Type B pancreatic cell (in vitro differentiated cells): ENCODE results near the gene GALNS. TPM values are rescaled to one million over a fixed set of nuclear protein-coding genes. Genes with fewer than 3 reads are reported as not detected.

Experiments used
- DNase-seq: peaks from one replicate; pipeline ENCODE4 v3.0.0; 2021; ENCODE audit warnings: mixed read lengths; ENCODE audit not compliant: unreplicated experiment; ENCODE audit errors: extremely low spot score
- H3K27ac Mint-ChIP-seq: 2 replicates; pipeline ENCODE4 v1.8.0; 2021; ENCODE audit warnings: mild to moderate bottlenecking, mixed read lengths
- H3K27me3 Mint-ChIP-seq: 2 replicates; pipeline ENCODE4 v1.8.0; 2021; ENCODE audit warnings: mixed read lengths
- H3K36me3 Mint-ChIP-seq: 2 replicates; pipeline ENCODE4 v1.8.0; 2021; ENCODE audit warnings: mixed read lengths
- H3K4me1 Mint-ChIP-seq: one replicate; pipeline ENCODE4 v1.8.0; 2021; ENCODE audit warnings: mixed read lengths; ENCODE audit not compliant: unreplicated experiment
- H3K4me3 Mint-ChIP-seq: 2 replicates; pipeline ENCODE4 v1.8.0; 2021; ENCODE audit warnings: mild to moderate bottlenecking, mixed read lengths
- H3K9me3 Mint-ChIP-seq: 2 replicates; pipeline ENCODE4 v1.8.0; 2021; ENCODE audit warnings: mixed read lengths
- CTCF ChIP-seq: fragments of 200-600 bp; sonication (generic); conservative IDR thresholded peaks from 2 replicates; pipeline ENCODE4 v1.5.0; 2021; ENCODE audit warnings: antibody characterized with exemption, mild to moderate bottlenecking
- total RNA-seq: library from RNA; stranded (reverse); gene quantifications from 2 replicates; pipeline ENCODE4 v1.2.1, GENCODE V29; 2021; ENCODE audit warnings: low replicate concordance

Gene GALNS
- total RNA-seq, 1 donor from 2014 or later: 30.2 TPM

GRCh38 chr16:88869673-88869980, 12.9 kb upstream of the GALNS start:
- no peak for DNase-seq
- no peaks in the 10 kb centered on the region for H3K9me3 Mint-ChIP-seq
- H3K27me3 Mint-ChIP-seq: no peaks in the 10 kb centered on the region
- H3K4me1 Mint-ChIP-seq: no peaks in the 10 kb centered on the region
- H3K4me3 Mint-ChIP-seq: no peak overlapping the region
- no peak for TF ChIP-seq CTCF
- H3K36me3 Mint-ChIP-seq: no peaks in the 10 kb centered on the region
- no peak overlapping the region for H3K27ac Mint-ChIP-seq

GRCh38 chr16:88868974-88869672, 12.4 kb upstream of the GALNS start:
- no peaks in the 10 kb centered on the region for H3K36me3 Mint-ChIP-seq
- TF ChIP-seq CTCF: no peak
- H3K27ac Mint-ChIP-seq: no peak overlapping the region
- no peaks in the 10 kb centered on the region for H3K27me3 Mint-ChIP-seq
- H3K4me1 Mint-ChIP-seq: no peaks in the 10 kb centered on the region
- H3K9me3 Mint-ChIP-seq: no peaks in the 10 kb centered on the region
- H3K4me3 Mint-ChIP-seq: no peak overlapping the region
- DNase-seq: no peak

DNA sequence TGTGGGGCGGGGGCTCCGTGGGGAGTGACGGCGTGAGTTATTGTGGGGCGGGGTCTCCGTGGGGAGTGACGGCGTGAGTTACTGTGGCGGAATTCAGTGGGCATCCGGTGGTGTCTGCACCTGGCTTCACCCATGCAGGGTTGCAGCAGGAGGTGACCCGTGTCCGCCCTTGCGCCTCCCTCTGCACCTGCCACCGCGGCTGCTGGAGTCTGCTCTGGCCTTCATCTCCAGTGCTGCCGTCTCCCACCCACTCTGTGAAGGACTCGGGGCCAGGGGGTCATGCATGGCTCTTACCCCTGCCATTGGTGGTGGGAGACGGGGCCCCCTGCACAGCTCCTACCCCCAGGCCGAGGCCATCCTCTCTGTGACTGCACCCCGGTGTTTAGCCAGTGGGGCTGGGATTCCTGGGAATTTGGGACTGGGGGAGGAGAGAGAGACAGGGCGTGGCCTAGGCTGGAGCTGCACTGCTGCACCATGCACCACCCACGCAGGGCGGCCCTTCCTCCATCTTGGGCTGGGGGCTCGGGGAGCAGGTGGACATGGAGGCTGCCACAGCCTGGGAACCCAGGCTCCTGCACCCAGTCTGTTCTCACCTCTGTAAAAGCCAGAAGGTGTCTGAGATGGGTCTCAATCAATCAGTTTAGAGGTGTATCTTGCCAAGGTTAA, 11.0 kb upstream of the GALNS start:
- no peaks in the 10 kb centered on the region for H3K4me1 Mint-ChIP-seq
- H3K27ac Mint-ChIP-seq: no peak overlapping the region
- H3K27me3 Mint-ChIP-seq: no peaks in the 10 kb centered on the region
- no peaks in the 10 kb centered on the region for H3K9me3 Mint-ChIP-seq
- H3K36me3 Mint-ChIP-seq: no peaks in the 10 kb centered on the region
- no peak for DNase-seq
- TF ChIP-seq CTCF: no peak
- no peak overlapping the region for H3K4me3 Mint-ChIP-seq

DNA sequence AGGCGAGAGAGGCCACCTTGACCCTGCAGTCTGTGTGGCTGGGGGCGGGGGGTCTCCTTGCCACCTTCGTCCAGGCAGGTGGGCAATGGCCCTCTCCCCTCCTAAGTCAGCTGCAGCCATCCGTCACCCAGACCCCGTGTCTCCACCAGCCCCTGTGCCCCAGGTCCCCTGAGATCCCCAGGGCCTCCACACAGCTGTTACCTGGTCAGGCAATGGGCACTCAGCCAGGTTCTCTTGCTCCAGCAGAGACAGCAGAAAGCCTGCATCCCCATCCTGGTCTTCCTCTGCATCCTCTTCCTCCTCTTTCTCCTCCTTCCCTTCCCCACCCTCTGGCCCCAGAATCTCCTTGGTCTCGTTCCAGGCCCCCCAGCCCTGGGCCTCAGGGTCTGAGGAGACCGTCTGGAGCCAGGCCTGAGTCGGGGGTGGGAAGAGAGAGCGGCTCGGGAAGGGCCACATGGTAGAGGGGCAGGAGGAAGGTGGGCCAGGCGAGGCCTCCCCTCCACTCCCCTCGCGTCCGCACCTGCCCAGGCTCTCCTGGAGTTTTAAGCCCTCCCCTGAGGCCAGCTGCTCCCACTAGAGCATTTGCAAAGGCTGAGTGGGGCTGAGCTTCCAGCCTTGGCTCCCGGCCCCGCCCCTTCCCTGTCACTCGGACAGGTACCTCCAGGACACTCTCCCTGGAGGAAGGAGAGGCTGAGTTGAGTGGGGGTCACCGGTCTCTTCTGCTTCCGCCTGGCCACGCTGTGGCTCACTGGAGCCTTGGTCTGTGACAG, 9.6 kb upstream of the GALNS start, which contains the start of gene PABPN1L:
Gene PABPN1L (minus strand): TSS at position 510 of the 770 bp plus-strand sequence. CDS start 54 bp downstream, at position 456.
- DNase-seq: no peak
- Mint-ChIP-seq H3K27me3 (no peaks in the 10 kb centered on the region), H3K36me3 (no peaks in the 10 kb centered on the region), H3K4me3 (no peak within 1 kb of the TSS), H3K4me1 (no peaks in the 10 kb centered on the region), H3K9me3 (no peaks in the 10 kb centered on the region), H3K27ac (no peak within 1 kb of the TSS)
- no peak for TF ChIP-seq CTCF

DNA sequence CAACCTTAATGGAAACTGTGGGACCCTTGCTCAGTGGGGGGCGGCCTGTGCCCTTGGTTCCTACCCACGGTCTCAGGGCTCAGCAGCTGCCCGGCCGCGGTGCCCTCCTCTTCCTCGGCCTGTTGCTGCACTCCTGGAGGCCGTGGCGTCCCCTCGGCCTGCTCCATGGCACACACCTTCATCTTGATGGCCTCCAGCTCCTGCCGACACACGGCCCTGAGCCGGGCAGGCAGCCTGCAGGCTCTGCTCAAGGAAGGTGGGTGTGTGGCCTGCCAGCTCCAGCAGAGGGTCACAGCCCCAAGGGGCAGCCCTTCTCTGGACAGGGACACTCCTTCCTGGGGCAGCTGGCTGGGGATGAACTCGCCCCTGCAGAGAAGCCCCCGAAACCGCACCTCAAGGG, 9.0 kb upstream of the GALNS start:
- no peaks in the 10 kb centered on the region for H3K4me1 Mint-ChIP-seq
- no peak for DNase-seq

More for the DNA sequence above, 9.0 kb upstream of the GALNS start:
- Mint-ChIP-seq H3K9me3 (no peaks in the 10 kb centered on the region), H3K4me3 (no peak overlapping the region), H3K27ac (no peak overlapping the region), H3K36me3 (no peaks in the 10 kb centered on the region), H3K27me3 (no peaks in the 10 kb centered on the region)
- no peak for TF ChIP-seq CTCF
